GM23338 (cell line): ENCODE measurements around the gene ASB2. TPM values are rescaled to one million over a fixed set of nuclear protein-coding genes. Genes with fewer than 3 reads are reported as not detected.

Source experiments
- ATAC-seq: fragments of 200-7000 bp; cut with Tn5 transposase; 3 replicates; pipeline ENCODE4 v1.9.1; 2020
- DNase-seq: peaks from one replicate; pipeline ENCODE4 v3.0.0-alpha.2; 2015; ENCODE audit warnings: low spot score
- H2AFZ ChIP-seq: fragments of 200-600 bp; sonication (generic); 2 replicates; pipeline ENCODE4 v1.8.0; 2016; ENCODE audit warnings: antibody characterized with exemption, mild to moderate bottlenecking, moderate library complexity
- H3F3A ChIP-seq: fragments of 200-600 bp; sonication (generic); replicated peaks from 2 replicates; pipeline ENCODE4 v1.8.0; 2017; ENCODE audit warnings: antibody characterized with exemption, mixed run types, low read depth
- H3K27ac ChIP-seq: fragments of 200-600 bp; sonication (generic); 2 replicates; pipeline ENCODE4 v1.6.1; 2016; ENCODE audit warnings: low read depth
- H3K27me3 ChIP-seq: fragments of 200-600 bp; sonication (generic); 2 replicates; pipeline ENCODE4 v1.8.0; 2016; ENCODE audit warnings: mild to moderate bottlenecking, mixed run types, moderate library complexity; ENCODE audit not compliant: insufficient read depth
- H3K36me3 ChIP-seq: fragments of 200-600 bp; sonication (generic); 2 replicates; pipeline ENCODE4 v1.8.0; 2016; ENCODE audit warnings: mild to moderate bottlenecking; ENCODE audit not compliant: insufficient read depth
- H3K4me1 ChIP-seq: fragments of 200-600 bp; sonication (generic); 2 replicates; pipeline ENCODE4 v1.8.0; 2016; ENCODE audit warnings: mild to moderate bottlenecking, moderate library complexity; ENCODE audit not compliant: insufficient read depth
- H3K4me2 ChIP-seq: fragments of 200-600 bp; sonication (generic); 2 replicates; pipeline ENCODE4 v1.7.1; 2017; ENCODE audit warnings: mixed run types
- H3K4me3 ChIP-seq: fragments of 200-600 bp; sonication (generic); 2 replicates; pipeline ENCODE4 v1.6.1; 2016; ENCODE audit warnings: mixed run types
- H3K79me2 ChIP-seq: fragments of 200-600 bp; sonication (generic); replicated peaks from 2 replicates; pipeline ENCODE4 v1.8.0; 2017; ENCODE audit warnings: mild to moderate bottlenecking; ENCODE audit not compliant: insufficient read depth
- H3K9me2 ChIP-seq: fragments of 200-600 bp; sonication (generic); 2 replicates; pipeline ENCODE4 v1.8.0; 2017; ENCODE audit not compliant: insufficient read depth
- H4K20me1 ChIP-seq: fragments of 200-600 bp; sonication (generic); replicated peaks from 2 replicates; pipeline ENCODE4 v1.8.0; 2017; ENCODE audit warnings: mild to moderate bottlenecking; ENCODE audit not compliant: insufficient read depth
- H3K27ac Mint-ChIP-seq: 2 replicates; pipeline ENCODE4 v1.8.0; 2020; ENCODE audit warnings: inconsistent platforms, mild to moderate bottlenecking, moderate library complexity, mixed read lengths
- H3K27me3 Mint-ChIP-seq: 3 replicates; pipeline ENCODE4 v1.8.0; 2022; ENCODE audit warnings: low read depth, mild to moderate bottlenecking, moderate library complexity, mixed read lengths, inconsistent platforms; ENCODE audit not compliant: insufficient read depth, poor library complexity
- H3K36me3 Mint-ChIP-seq: 3 replicates; pipeline ENCODE4 v1.8.0; 2021; ENCODE audit warnings: low read depth, mild to moderate bottlenecking, inconsistent platforms, moderate library complexity, mixed read lengths
- H3K4me1 Mint-ChIP-seq: 3 replicates; pipeline ENCODE4 v1.8.0; 2020; ENCODE audit warnings: mild to moderate bottlenecking, inconsistent platforms, mixed read lengths
- H3K4me3 Mint-ChIP-seq: 3 replicates; pipeline ENCODE4 v1.8.0; 2021; ENCODE audit warnings: moderate library complexity, mild to moderate bottlenecking, inconsistent platforms, mixed read lengths
- H3K9me3 Mint-ChIP-seq: 3 replicates; pipeline ENCODE4 v1.8.0; 2020; ENCODE audit warnings: moderate library complexity, mild to moderate bottlenecking, inconsistent platforms, mixed read lengths
- CREB1 ChIP-seq: fragments of 250-450 bp; sonication (Bioruptor Pico); IDR thresholded peaks from 2 replicates; pipeline ENCODE4 v1.5.0; 2020; ENCODE audit warnings: low read depth, mild to moderate bottlenecking, moderate library complexity
- JUNB ChIP-seq: IDR thresholded peaks from one replicate; pipeline ENCODE4 v1.6.1; 2016; ENCODE audit warnings: antibody characterized with exemption; ENCODE audit not compliant: unreplicated experiment
- NANOG ChIP-seq: IDR thresholded peaks from 2 replicates; pipeline ENCODE4 v1.6.1; 2016; ENCODE audit warnings: antibody characterized with exemption, borderline replicate concordance
- POLR2AphosphoS5 ChIP-seq: IDR thresholded peaks from 2 replicates; pipeline ENCODE4 v1.6.1; 2016; ENCODE audit warnings: antibody characterized with exemption, low read depth
- ZNF114 ChIP-seq: fragments of 250-450 bp; sonication (Bioruptor Pico); IDR thresholded peaks from 2 replicates; pipeline ENCODE4 v1.5.0; 2020; ENCODE audit warnings: mild to moderate bottlenecking, moderate library complexity
- microRNA-seq: library from miRNA; unstranded; fragments of <30 nt; microRNA quantifications from one replicate; pipeline ENCODE4, GENCODE V29; 2017
- polyA plus RNA-seq: library from polyadenylated mRNA; unstranded; fragments of >200 nt; fragmentation: Nextera tagmentation; extraction: Ambion mirVana; gene quantifications from 2 replicates; pipeline ENCODE4 v1.2.1, GENCODE V29; 2016
- small RNA-seq: library from RNA; depleted of rRNA; stranded (forward); fragments of <200 nt; gene quantifications from one replicate; pipeline ENCODE3, GENCODE V24; 2014; ENCODE audit warnings: low replicate concordance
- total RNA-seq: library from RNA; depleted of rRNA; stranded (reverse); fragments of >200 nt; shearing (Covaris generic); gene quantifications from 2 replicates; pipeline ENCODE4 v1.2.3, GENCODE V29; 2014; rRNA removed
- TF ChIP-seq, protein P1 (sequence below), 2 experiments: fragments of 200-600 bp in 1 of 2; sonication (generic) in 1 of 2; conservative IDR thresholded peaks; 2 replicates each; pipeline versions ENCODE4 v1.5.1 to v1.6.1; 2016 to 2017; ENCODE audit warnings: antibody characterized with exemption in 2 of 2, low read depth in 2 of 2, mild to moderate bottlenecking in 2 of 2, moderate library complexity in 1 of 2

ASB2 gene
- total and polyA plus RNA-seq, 2 experiments from 2014 or later: 1.2 to 1.7 TPM

DNA sequence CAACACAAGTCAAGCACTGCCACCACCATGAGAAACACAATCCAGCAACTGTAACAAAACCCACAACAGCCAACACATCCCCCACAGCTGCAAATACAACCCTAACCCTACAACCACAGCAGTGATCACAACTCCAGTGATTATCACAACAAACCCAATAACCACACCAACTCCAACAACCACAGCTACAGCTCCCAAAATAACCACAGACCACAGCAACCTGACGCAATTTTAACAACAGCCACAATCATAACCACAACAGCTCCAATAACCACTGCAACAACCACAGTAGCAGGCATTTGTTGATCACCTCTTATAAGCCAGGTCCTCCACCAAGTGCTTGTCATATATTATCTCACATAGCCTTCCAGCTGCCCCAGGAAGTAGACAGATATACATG, 91.4 kb downstream of the ASB2 start:
- no peak overlapping the region for H3K4me3 ChIP-seq
- no peaks in the 10 kb centered on the region for H4K20me1 ChIP-seq
- 0 out of 2 replicates have a peak overlapping the region, but pooled peaks have one; percentile 18 for H2AFZ ChIP-seq
- Mint-ChIP-seq H3K27me3 (peaks cover 2% of the 10 kb centered on the region), H3K27ac (peak overlapping the region; percentile 56; the same call in 1 of the 2 replicates), H3K4me1 (peaks cover 7% of the 10 kb centered on the region), H3K9me3 (peaks cover 18% of the 10 kb centered on the region), H3K4me3 (no peak overlapping the region), H3K36me3 (peaks cover 9% of the 10 kb centered on the region)
- no peak overlapping the region for H3K27ac ChIP-seq
- H3K9me2 ChIP-seq: peaks cover 4% of the 10 kb centered on the region; the same call in 1 of the 2 replicates
- DNase-seq (no peak), ATAC-seq (no peak)
- H3F3A ChIP-seq: no peaks in the 10 kb centered on the region
- H3K4me2 ChIP-seq: no peak overlapping the region
- peaks cover 7% of the 10 kb centered on the region for H3K4me1 ChIP-seq
- no peaks in the 10 kb centered on the region for H3K79me2 ChIP-seq
- no peak for TF ChIP-seq POLR2AphosphoS5
- no peak for TF ChIP-seq ZNF114 (CRISPR knock-in tag)
- TF ChIP-seq, protein P1, sequence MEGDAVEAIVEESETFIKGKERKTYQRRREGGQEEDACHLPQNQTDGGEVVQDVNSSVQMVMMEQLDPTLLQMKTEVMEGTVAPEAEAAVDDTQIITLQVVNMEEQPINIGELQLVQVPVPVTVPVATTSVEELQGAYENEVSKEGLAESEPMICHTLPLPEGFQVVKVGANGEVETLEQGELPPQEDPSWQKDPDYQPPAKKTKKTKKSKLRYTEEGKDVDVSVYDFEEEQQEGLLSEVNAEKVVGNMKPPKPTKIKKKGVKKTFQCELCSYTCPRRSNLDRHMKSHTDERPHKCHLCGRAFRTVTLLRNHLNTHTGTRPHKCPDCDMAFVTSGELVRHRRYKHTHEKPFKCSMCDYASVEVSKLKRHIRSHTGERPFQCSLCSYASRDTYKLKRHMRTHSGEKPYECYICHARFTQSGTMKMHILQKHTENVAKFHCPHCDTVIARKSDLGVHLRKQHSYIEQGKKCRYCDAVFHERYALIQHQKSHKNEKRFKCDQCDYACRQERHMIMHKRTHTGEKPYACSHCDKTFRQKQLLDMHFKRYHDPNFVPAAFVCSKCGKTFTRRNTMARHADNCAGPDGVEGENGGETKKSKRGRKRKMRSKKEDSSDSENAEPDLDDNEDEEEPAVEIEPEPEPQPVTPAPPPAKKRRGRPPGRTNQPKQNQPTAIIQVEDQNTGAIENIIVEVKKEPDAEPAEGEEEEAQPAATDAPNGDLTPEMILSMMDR (conservative IDR thresholded peaks at IDR 0.05; ENCODE audit: low read depth in 2 of 2): no peak
- TF ChIP-seq CREB1 (CRISPR knock-in tag): no peak
- TF ChIP-seq JUNB: no peak
- no peak for TF ChIP-seq NANOG
- H3K36me3 ChIP-seq: no peaks in the 10 kb centered on the region
- no peaks in the 10 kb centered on the region for H3K27me3 ChIP-seq

Small RNAs within 50 kb of the gene (microRNA-seq; reads per million reads assigned to microRNA genes)
- gene MIR4506: not detected

Small RNAs within 50 kb of the gene (small RNA-seq; reads per million reads assigned to genes)
- gene MIR4506: not detected

Other genes with a start within 250 kb of the ASB2 start
- gene PRIMA1, start 188.1 kb downstream of the ASB2 start, total RNA-seq: 3.3 and 3.5 TPM in 2 replicates
- 1.2 and 2.1 TPM in 2 replicates for gene PRIMA1, start 188.1 kb downstream of the ASB2 start, polyA plus RNA-seq
- not detected in 2 replicates for gene FAM181A, start 49.2 kb downstream of the ASB2 start, total RNA-seq
- gene FAM181A, start 49.2 kb downstream of the ASB2 start, polyA plus RNA-seq: not detected in 2 replicates
- gene CCDC197, start 20.7 kb upstream of the ASB2 start, total RNA-seq: not detected in 2 replicates
- not detected in 2 replicates for gene CCDC197, start 20.7 kb upstream of the ASB2 start, polyA plus RNA-seq
- 4.1 and 4.4 TPM in 2 replicates for gene OTUB2, start 49.8 kb upstream of the ASB2 start, total RNA-seq
- 1.9 and 2.1 TPM in 2 replicates for gene OTUB2, start 49.8 kb upstream of the ASB2 start, polyA plus RNA-seq
- 137 and 150 TPM in 2 replicates for gene DDX24, start 104.6 kb upstream of the ASB2 start, total RNA-seq
- gene DDX24, start 104.6 kb upstream of the ASB2 start, polyA plus RNA-seq: 263 and 265 TPM in 2 replicates
- gene IFI27L1, start 104.7 kb upstream of the ASB2 start, total RNA-seq: 3.9 and 9.7 TPM in 2 replicates
- 28.6 and 30.8 TPM in 2 replicates for gene IFI27L1, start 104.7 kb upstream of the ASB2 start, polyA plus RNA-seq
- gene IFI27, start 134.2 kb upstream of the ASB2 start, total RNA-seq: 0.23 and 0.49 TPM in 2 replicates
- gene IFI27, start 134.2 kb upstream of the ASB2 start, polyA plus RNA-seq: 1.2 and 1.6 TPM in 2 replicates
- 16.8 and 23.4 TPM in 2 replicates for gene IFI27L2, start 153.0 kb upstream of the ASB2 start, total RNA-seq
- 38.5 and 49.9 TPM in 2 replicates for gene IFI27L2, start 153.0 kb upstream of the ASB2 start, polyA plus RNA-seq
- gene PPP4R4, start 197.8 kb upstream of the ASB2 start, total RNA-seq: 11.1 and 20.9 TPM in 2 replicates
- 2.5 and 3.0 TPM in 2 replicates for gene PPP4R4, start 197.8 kb upstream of the ASB2 start, polyA plus RNA-seq